ENCODE measurements around the gene TKT.
"Not testable (repeated sequence)": the region's sequence is repeated elsewhere in the genome, so short reads cannot be mapped to it uniquely, and the experiment has no call there.

Gene TKT

GRCh38 chr3:53259427-53260259 is 3.8 kb upstream of the TKT start:
- DNase-seq: no peak

- no peak for DNase-seq
Measured at GRCh38 chr3:53258600-53259426, 3.0 kb upstream of the TKT start.

GRCh38 chr3:53257465-53257864 is 1.6 kb upstream of the TKT start:
- no peak for DNase-seq

GRCh38 chr3:53256704-53257055 is 858 bp upstream of the TKT start:
- no peak for DNase-seq

GRCh38 chr3:53255423-53255774 is 423 bp downstream of the TKT start:
- DNase-seq: peak in 2 of 4 experiments; percentile 15 to 44

GRCh38 chr3:53254509-53255422 is 1.1 kb downstream of the TKT start:
- DNase-seq: peak in 1 of 4 experiments; percentile 23

- DNase-seq: no peak
Measured at GRCh38 chr3:53253707-53254508, 1.9 kb downstream of the TKT start.

- not testable (repeated sequence) for DNase-seq
Measured at GRCh38 chr3:53252947-53253322, 2.9 kb downstream of the TKT start.

GRCh38 chr3:53252096-53252946 is 3.5 kb downstream of the TKT start:
- no peak for DNase-seq

- DNase-seq: no peak
Measured at GRCh38 chr3:53250881-53251605, 4.8 kb downstream of the TKT start.

GRCh38 chr3:53250453-53250852 is 5.4 kb downstream of the TKT start:
- DNase-seq: no peak

- DNase-seq: no peak
Measured at GRCh38 chr3:53248161-53248560, 7.7 kb downstream of the TKT start.

- no peak for DNase-seq
Measured at GRCh38 chr3:53247619-53248018, 8.2 kb downstream of the TKT start.

- no peak for DNase-seq
Measured at GRCh38 chr3:53244271-53244670, 11.6 kb downstream of the TKT start.

GRCh38 chr3:53243785-53244184 is 12.0 kb downstream of the TKT start:
- DNase-seq: no peak

GRCh38 chr3:53243165-53243564 is 12.7 kb downstream of the TKT start:
- no peak for DNase-seq

GRCh38 chr3:53242642-53243041 is 13.2 kb downstream of the TKT start:
- DNase-seq: no peak

GRCh38 chr3:53242155-53242554 is 13.7 kb downstream of the TKT start:
- no peak for DNase-seq

GRCh38 chr3:53240989-53241972 is 14.5 kb downstream of the TKT start:
- DNase-seq: no peak

All from activated CD4-positive, CD25-positive, alpha-beta regulatory T cell (primary cell).